H1 (cell line): ENCODE results near the gene FRRS1. TPM values are rescaled to one million over a fixed set of nuclear protein-coding genes. Genes with fewer than 3 reads are reported as not detected.

Experiments
- CTCF ChIA-PET: fragments of 300-600 bp; sonication (Branson Sonifier 250); formaldehyde crosslinking; loops from one replicate; lab custom pipeline; 2021; ENCODE audit not compliant: partially characterized antibody; lab: Charles Lee
- POLR2A ChIA-PET: fragments of 300-600 bp; sonication (Branson Sonifier 250); formaldehyde crosslinking; loops from one replicate; lab custom pipeline; 2021; ENCODE audit warnings: inconsistent platforms; ENCODE audit not compliant: partially characterized antibody; lab: Charles Lee
- DNase-seq, 2 experiments: peaks; one replicate each; pipeline versions ENCODE4 v3.0.0 to v3.0.0-alpha.2; 2010 to 2022; ENCODE audit warnings: low spot score in 2 of 2, low read depth in 1 of 2, mixed read lengths in 1 of 2
- FAIRE-seq: peaks from 2 replicates; lab custom pipeline; 2011; peaks lifted over from hg19 to GRCh38; lab: Jason Lieb, UNC
- H2AFZ ChIP-seq: 2 replicates; pipeline ENCODE4 v1.8.1; 2012; ENCODE audit warnings: low read length, inconsistent platforms
- H2AK5ac ChIP-seq: 2 replicates; pipeline ENCODE4 v1.6.1; 2013; ENCODE audit warnings: low read depth, low read length
- H2BK120ac ChIP-seq: replicated peaks from 2 replicates; pipeline ENCODE3; 2013; ENCODE audit warnings: low read depth, low read length, inconsistent platforms
- H2BK12ac ChIP-seq: 2 replicates; pipeline ENCODE4 v1.6.1; 2013; ENCODE audit warnings: low read depth, low read length
- H2BK15ac ChIP-seq: 2 replicates; pipeline ENCODE4 v1.6.1; 2013; ENCODE audit warnings: low read length
- H2BK20ac ChIP-seq: 2 replicates; pipeline ENCODE4 v1.6.1; 2013; ENCODE audit warnings: low read length
- H2BK5ac ChIP-seq: 2 replicates; pipeline ENCODE4 v1.6.1; 2013; ENCODE audit warnings: low read depth, low read length
- H3K14ac ChIP-seq: 2 replicates; pipeline ENCODE4 v1.6.1; 2013; ENCODE audit warnings: inconsistent platforms; ENCODE audit not compliant: insufficient read length
- H3K18ac ChIP-seq: 2 replicates; pipeline ENCODE4 v1.6.1; 2013; ENCODE audit warnings: low read length; ENCODE audit errors: extremely low read depth
- H3K23ac ChIP-seq: 2 replicates; pipeline ENCODE4 v1.6.1; 2013; ENCODE audit warnings: inconsistent platforms; ENCODE audit not compliant: insufficient read length
- H3K23me2 ChIP-seq: 2 replicates; pipeline ENCODE4 v1.6.1; 2013; ENCODE audit warnings: low read depth, low read length
- H3K27ac ChIP-seq: 2 replicates; pipeline ENCODE4 v1.6.1; 2011; ENCODE audit warnings: low read depth, low read length, inconsistent platforms
- H3K27me3 ChIP-seq, 4 experiments: replicated peaks in 1 of 4; 1 replicate in 1 of 4; 2 replicates in 3 of 4; pipeline versions ENCODE4 v1.6.1 to v1.8.1; 2011 to 2013; ENCODE audit warnings: low read length in 3 of 4, mild to moderate bottlenecking in 3 of 4, inconsistent platforms in 2 of 4, mixed read lengths in 2 of 4, moderate library complexity in 1 of 4; ENCODE audit not compliant: control insufficient read depth in 3 of 4, insufficient read depth in 3 of 4; ENCODE audit errors: extremely low read depth in 1 of 4
- H3K36me3 ChIP-seq, 4 experiments: 2 replicates each; pipeline versions ENCODE4 v1.6.1 to v1.8.1; 2011 to 2013; ENCODE audit warnings: mild to moderate bottlenecking in 4 of 4, low read length in 3 of 4, moderate library complexity in 2 of 4, control low read depth in 1 of 4, inconsistent platforms in 1 of 4; ENCODE audit not compliant: insufficient read depth in 4 of 4, control insufficient read depth in 2 of 4
- H3K4ac ChIP-seq: replicated peaks from 2 replicates; pipeline ENCODE3; 2013; ENCODE audit warnings: low read length, low read depth, mixed read lengths, inconsistent platforms; ENCODE audit not compliant: insufficient read length
- H3K4me1 ChIP-seq, 4 experiments: replicated peaks in 1 of 4; 1 replicate in 1 of 4; 2 replicates in 3 of 4; pipeline versions ENCODE4 v1.6.1 to v1.8.1; 2011 to 2013; ENCODE audit warnings: low read length in 3 of 4, inconsistent platforms in 2 of 4, mixed read lengths in 1 of 4; ENCODE audit not compliant: insufficient read depth in 4 of 4, control insufficient read depth in 3 of 4
- H3K4me2 ChIP-seq, 2 experiments: 2 replicates each; pipeline versions ENCODE4 v1.6.1 to v1.8.1; 2011 to 2013; ENCODE audit warnings: low read depth in 2 of 2, low read length in 2 of 2, control low read depth in 1 of 2, inconsistent platforms in 1 of 2, mild to moderate bottlenecking in 1 of 2; ENCODE audit not compliant: insufficient read depth in 1 of 2
- H3K4me3 ChIP-seq, 4 experiments: fragments of 200-600, 300-600 bp in 1 of 4; sonication (generic), shearing (Covaris generic), sonication (Bioruptor Twin) in 1 of 4; 2 replicates each; pipeline versions ENCODE4 v1.5.1 to v1.8.1; 2011 to 2016; ENCODE audit warnings: low read length in 4 of 4, low read depth in 3 of 4, control low read depth in 2 of 4, inconsistent platforms in 2 of 4, mild to moderate bottlenecking in 2 of 4, mixed read lengths in 1 of 4, moderate library complexity in 1 of 4; ENCODE audit not compliant: insufficient read depth in 2 of 4; ENCODE audit errors: extremely low read depth in 1 of 4
- H3K56ac ChIP-seq: replicated peaks from 2 replicates; pipeline ENCODE3; 2013; ENCODE audit warnings: low read depth, mild to moderate bottlenecking, mixed read lengths, low read length, inconsistent platforms; ENCODE audit not compliant: insufficient read length
- H3K79me1 ChIP-seq: 2 replicates; pipeline ENCODE4 v1.6.1; 2013; ENCODE audit warnings: low read depth, low read length, control low read depth
- H3K79me2 ChIP-seq, 2 experiments: 2 replicates each; pipeline versions ENCODE4 v1.6.1 to v1.8.1; 2012 to 2013; ENCODE audit warnings: low read length in 2 of 2, mild to moderate bottlenecking in 2 of 2, inconsistent platforms in 1 of 2; ENCODE audit not compliant: insufficient read depth in 2 of 2, control insufficient read depth in 1 of 2
- H3K9ac ChIP-seq, 4 experiments: replicated peaks in 1 of 4; 1 replicate in 1 of 4; 2 replicates in 3 of 4; pipeline versions ENCODE4 v1.6.1 to v1.8.1; 2011 to 2013; ENCODE audit warnings: low read depth in 3 of 4, low read length in 3 of 4, control low read depth in 2 of 4, mild to moderate bottlenecking in 2 of 4, moderate library complexity in 2 of 4, inconsistent platforms in 1 of 4; ENCODE audit errors: extremely low read depth in 1 of 4
- H3K9me3 ChIP-seq, 2 experiments: 2 replicates each; pipeline versions ENCODE4 v1.6.1 to v1.8.1; 2012 to 2013; ENCODE audit warnings: mild to moderate bottlenecking in 2 of 2, moderate library complexity in 2 of 2, control low read depth in 1 of 2, inconsistent platforms in 1 of 2, low read depth in 1 of 2, low read length in 1 of 2, mixed read lengths in 1 of 2; ENCODE audit not compliant: insufficient read depth in 2 of 2
- H4K20me1 ChIP-seq, 2 experiments: replicated peaks in 1 of 2; 2 replicates each; pipeline versions ENCODE3 to v1.8.1; 2011 to 2013; ENCODE audit warnings: inconsistent platforms in 2 of 2, low read length in 2 of 2, mild to moderate bottlenecking in 1 of 2; ENCODE audit not compliant: insufficient read depth in 2 of 2, control insufficient read depth in 1 of 2
- H4K5ac ChIP-seq: 2 replicates; pipeline ENCODE4 v1.6.1; 2013; ENCODE audit warnings: low read length, low read depth, mixed read lengths, inconsistent platforms; ENCODE audit not compliant: insufficient read length
- H4K8ac ChIP-seq: 2 replicates; pipeline ENCODE4 v1.8.0; 2013; ENCODE audit warnings: mild to moderate bottlenecking, moderate library complexity, low read length, inconsistent platforms; ENCODE audit not compliant: insufficient read depth; ENCODE audit errors: extremely low read depth
- H4K91ac ChIP-seq: replicated peaks from 2 replicates; pipeline ENCODE3; 2013; ENCODE audit warnings: low read length, mixed read lengths, inconsistent platforms; ENCODE audit not compliant: insufficient read length
- ASH2L ChIP-seq: fragments of 200-600, 300-600 bp; sonication (generic); IDR thresholded peaks from one replicate; pipeline ENCODE4 v1.7.1; 2017; ENCODE audit warnings: low read length
- BACH1 ChIP-seq: IDR thresholded peaks from 2 replicates; pipeline ENCODE4 v1.6.1; 2012; ENCODE audit warnings: low read length, improper control_type of control experiment
- CBX8 ChIP-seq: fragments of 300-800, 300-1000 bp; sonication (generic); IDR thresholded peaks from 2 replicates; pipeline ENCODE4 v1.7.1; 2016; ENCODE audit warnings: low read depth, low read length, borderline replicate concordance
- CHD1 ChIP-seq: IDR thresholded peaks from 2 replicates; pipeline ENCODE4 v1.6.1; 2012; ENCODE audit warnings: low read depth, low read length, improper control_type of control experiment
- EP300 ChIP-seq, 2 experiments: IDR thresholded peaks; 1 replicate in 1 of 2; 2 replicates in 1 of 2; pipeline ENCODE4 v1.6.1; 2011 to 2012; ENCODE audit warnings: low read depth in 2 of 2, low read length in 2 of 2, mild to moderate bottlenecking in 2 of 2, borderline replicate concordance in 1 of 2, inconsistent platforms in 1 of 2, moderate library complexity in 1 of 2
- EZH2 ChIP-seq: fragments of 200-600 bp; sonication (generic); IDR thresholded peaks from 2 replicates; pipeline ENCODE4 v1.7.1; 2012; ENCODE audit warnings: low read depth, mild to moderate bottlenecking, moderate library complexity, low read length, inconsistent platforms; ENCODE audit not compliant: severe bottlenecking
- FOSL1 ChIP-seq: IDR thresholded peaks from 2 replicates; pipeline ENCODE4 v1.6.1; 2011; ENCODE audit warnings: mild to moderate bottlenecking, low read depth, low read length, moderate library complexity; ENCODE audit not compliant: insufficient read depth
- JUND ChIP-seq: IDR thresholded peaks from 2 replicates; pipeline ENCODE4 v1.6.1; 2011; ENCODE audit warnings: mild to moderate bottlenecking, improper control_type of control experiment, low read length
- PHF8 ChIP-seq: fragments of 200-600 bp; sonication (generic); conservative IDR thresholded peaks from 2 replicates; pipeline ENCODE4 v1.7.1; 2012; ENCODE audit warnings: low read depth, mild to moderate bottlenecking, inconsistent platforms, low read length, moderate library complexity
- RAD21 ChIP-seq, 2 experiments: IDR thresholded peaks in 1 of 2; conservative IDR thresholded peaks in 1 of 2; 2 replicates each; pipeline ENCODE4 v1.6.1; 2011; ENCODE audit warnings: low read depth in 2 of 2, low read length in 2 of 2, improper control_type of control experiment in 1 of 2, inconsistent platforms in 1 of 2, mild to moderate bottlenecking in 1 of 2, moderate library complexity in 1 of 2
- RNF2 ChIP-seq: fragments of 200-900, 300-1000 bp; sonication (generic); IDR thresholded peaks from 2 replicates; pipeline ENCODE4 v1.7.1; 2016; ENCODE audit warnings: borderline replicate concordance, low read depth, mild to moderate bottlenecking, antibody characterized with exemption, low read length; ENCODE audit not compliant: poor library complexity, severe bottlenecking; ENCODE audit errors: missing control alignments
- SP2 ChIP-seq: IDR thresholded peaks from 2 replicates; pipeline ENCODE4 v1.6.1; 2012; ENCODE audit warnings: mild to moderate bottlenecking, low read length, inconsistent platforms
- WGBS, 2 experiments: shearing (Covaris generic) in 1 of 2; methylation state at CpG; one replicate each; pipeline versions ENCODE4 v1.1.6 to v1.1.7; 2013 to 2015; ENCODE audit warnings: low lambda C conversion rate in 2 of 2, mixed read lengths in 2 of 2, inconsistent platforms in 1 of 2, low coverage in 1 of 2, missing lambda C conversion rate in 1 of 2; ENCODE audit not compliant: insufficient replicate concordance in 2 of 2, insufficient coverage in 1 of 2, insufficient read length in 1 of 2; ENCODE audit errors: extremely low coverage in 1 of 2, missing lambda C conversion rate in 1 of 2; 5-methylcytosine and 5-hydroxymethylcytosine counted together
- polyA plus RNA-seq, 7 experiments: library from polyadenylated mRNA; depleted of rRNA in 3 of 7; stranded (reverse) in 5 of 7; unstranded in 2 of 7; fragments of >200 nt in 5 of 7; fragments of 200-250 nt in 2 of 7; gene quantifications; 1 replicate in 5 of 7; 2 replicates in 1 of 7; 4 replicates in 1 of 7; pipeline versions ENCODE4 v1.2.1 to v1.2.3, GENCODE V29; 2011 to 2013; ENCODE audit warnings: missing spikeins in 2 of 7, mixed read lengths in 2 of 7
- total RNA-seq: library from RNA; stranded (reverse); fragmentation: NEBNext Ultra II Directional; extraction: Animal tissue kit (Norgen Biotek cat#: 25700); gene quantifications from 2 replicates; pipeline ENCODE4 v1.2.1, GENCODE V29; 2021

FRRS1 gene
- total and polyA plus RNA-seq, 2 of the 8 experiments (the other 6 are each of a cell fraction or from before 2014, with no cell fraction given): 3.5 to 6.5 TPM

DNA sequence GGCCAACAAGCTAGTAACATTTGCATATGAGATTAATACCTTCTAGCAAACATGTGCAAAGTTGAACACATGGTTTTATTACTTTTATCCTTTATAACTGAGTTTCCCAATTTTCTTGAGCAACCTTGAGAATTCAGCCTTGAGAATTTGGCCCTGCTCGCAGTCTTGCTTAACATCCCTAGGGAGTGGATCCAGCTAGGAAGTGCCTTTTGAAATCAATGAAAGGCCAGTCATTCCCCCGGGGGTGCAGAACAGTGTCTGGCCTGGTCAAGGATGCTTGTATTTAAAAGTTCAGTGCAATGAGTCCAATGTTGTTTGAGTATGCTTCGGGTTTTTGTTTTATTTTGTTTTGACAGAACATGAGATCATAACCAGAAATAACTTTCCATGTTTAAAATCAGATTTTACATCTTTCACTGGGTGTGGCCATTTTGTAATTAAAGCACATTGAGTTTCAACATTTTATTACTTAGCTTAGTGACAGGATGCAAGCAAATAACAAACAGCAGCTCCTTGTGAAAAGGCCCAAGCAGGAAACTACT is 103.8 kb downstream of the FRRS1 start:
- H4K91ac ChIP-seq: no peak overlapping the region
- ChIA-PET CTCF (interaction anchor here (0.9 to 3.4 kb wide), 4 partner anchors 16 to 186 kb away, joined by 3 to 20 read pairs (median 3); no protein-coding TSS in a partner anchor), POLR2A (no interaction called here)
- no peak overlapping the region for H3K4ac ChIP-seq
- no peak overlapping the region for H4K5ac ChIP-seq
- H2BK20ac ChIP-seq: no peak overlapping the region
- no peak overlapping the region for H2AK5ac ChIP-seq
- H3K56ac ChIP-seq: no peak overlapping the region
- no peak overlapping the region for H3K27ac ChIP-seq
- no peaks in the 10 kb centered on the region for H3K79me2 ChIP-seq
- no peak overlapping the region for H3K14ac ChIP-seq
- no peak for DNase-seq
- no peak overlapping the region for H2BK15ac ChIP-seq
- FAIRE-seq: no peak
- no peaks in the 10 kb centered on the region for H3K27me3 ChIP-seq
- H3K23ac ChIP-seq: no peak overlapping the region
- H2BK5ac ChIP-seq: no peak overlapping the region
- H3K79me1 ChIP-seq: no peaks in the 10 kb centered on the region
- no peak overlapping the region for H3K18ac ChIP-seq
- no peaks in the 10 kb centered on the region for H3K36me3 ChIP-seq
- no peak overlapping the region for H2BK12ac ChIP-seq
- no peak overlapping the region for H3K4me3 ChIP-seq
- H4K8ac ChIP-seq: no peak overlapping the region
- H3K9ac ChIP-seq: no peak overlapping the region
- H4K20me1 ChIP-seq: no peaks in the 10 kb centered on the region
- no peaks in the 10 kb centered on the region for H3K23me2 ChIP-seq
- no peak overlapping the region for H2AFZ ChIP-seq
- WGBS, 2 experiments: 66% methylated on average over 3 of the region's 3 CpGs; no CpG with 5 or more reads in 1 of the 2 experiments
- H3K9me3 ChIP-seq: no peaks in the 10 kb centered on the region
- H2BK120ac ChIP-seq: no peak overlapping the region
- no peaks in the 10 kb centered on the region for H3K4me1 ChIP-seq
- H3K4me2 ChIP-seq: no peak overlapping the region
- TF ChIP-seq RAD21 (IDR thresholded peaks at IDR 0.05 in 1 of 2, conservative IDR thresholded peaks at IDR 0.05 in 1 of 2; ENCODE audit: low read depth in 2 of 2, low read length in 2 of 2) (no peak), RNF2 (no peak), BACH1 (no peak), SP2 (no peak), EZH2 (no peak), CBX8 (no peak), JUND (no peak), FOSL1 (no peak), PHF8 (no peak), CHD1 (no peak), EP300 (IDR thresholded peaks at IDR 0.05; ENCODE audit: borderline replicate concordance in 1 of 2, low read depth in 2 of 2, low read length in 2 of 2) (no peak), ASH2L (no peak)
